HG02885 (cell line): ENCODE measurements around the gene PCDHAC1.

Experiments used
- ATAC-seq: cut with Tn5 transposase; IDR thresholded peaks from one replicate; pipeline ENCODE4 v1.9.1; 2021; ENCODE audit warnings: mild to moderate bottlenecking; ENCODE audit not compliant: unreplicated experiment, poor library complexity

PCDHAC1 gene

GRCh38 chr5:140967226-140967893 lies 41.3 kb downstream of the PCDHAC1 start:
- no peak for ATAC-seq

GRCh38 chr5:140969880-140970279 lies 43.8 kb downstream of the PCDHAC1 start:
- no peak for ATAC-seq

DNA sequence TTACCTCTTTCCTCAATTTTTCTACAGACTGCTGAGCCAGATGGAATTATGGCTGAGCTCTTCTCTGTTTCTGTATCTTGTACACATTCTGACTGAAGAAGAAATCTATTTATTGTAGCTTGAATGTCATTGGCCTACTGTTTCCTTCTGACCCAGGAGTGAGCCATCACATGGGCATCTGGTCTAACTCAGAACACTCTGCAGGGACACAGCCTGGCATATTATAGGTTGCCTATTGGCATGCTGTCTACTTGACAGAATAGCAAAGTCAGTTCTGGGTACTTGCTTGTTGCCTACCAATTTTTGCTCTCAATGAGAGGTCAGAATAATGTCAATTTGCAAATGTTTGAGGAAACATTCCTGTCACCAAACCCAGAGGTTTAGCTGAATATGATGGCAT lies 47.5 kb downstream of the PCDHAC1 start:
- ATAC-seq = no peak

DNA sequence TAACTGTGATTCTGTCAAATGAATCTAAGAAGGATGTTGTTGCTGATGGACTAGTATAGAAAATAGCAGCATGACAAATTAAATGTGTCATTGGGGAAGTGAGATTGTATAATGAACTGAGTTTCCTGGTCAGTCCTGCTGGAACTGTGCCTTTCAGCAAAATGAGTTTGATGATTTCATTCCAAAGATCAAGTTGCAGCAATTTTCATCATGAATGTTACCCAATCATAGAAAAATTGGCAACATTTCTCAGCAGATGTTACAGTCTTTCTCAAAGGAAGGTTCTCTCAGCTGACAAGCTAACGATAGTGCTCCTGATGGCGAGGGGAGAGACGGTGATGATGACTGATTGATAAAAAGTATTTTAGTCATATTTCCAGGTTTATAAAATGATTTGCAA lies 50.9 kb downstream of the PCDHAC1 start:
- ATAC-seq = no peak

- ATAC-seq = no peak
Observed at GRCh38 chr5:140978260-140978659, 52.2 kb downstream of the PCDHAC1 start.

GRCh38 chr5:140978983-140979382 lies 52.9 kb downstream of the PCDHAC1 start:
- no peak for ATAC-seq
